Measurements from ENCODE around the gene INTS7.

DNA sequence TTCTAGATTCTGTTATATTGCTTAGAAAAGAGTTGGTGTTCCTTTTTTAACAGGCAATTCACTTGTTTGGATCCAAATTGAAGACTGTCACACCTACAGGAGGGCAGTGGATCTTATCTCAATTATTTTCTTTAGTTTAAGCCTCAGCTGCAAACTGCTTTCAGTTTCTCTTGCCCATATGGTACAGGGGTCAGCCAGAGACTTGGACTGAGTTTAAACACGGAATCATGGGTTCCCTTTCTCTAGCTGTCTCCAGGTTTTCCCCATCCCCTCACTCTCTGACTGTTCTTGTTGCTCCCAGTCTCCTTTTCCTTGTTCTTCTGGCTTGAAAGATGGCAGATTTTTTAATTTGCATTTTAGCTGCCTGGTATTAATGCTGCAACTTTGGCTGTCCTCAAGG lies 18.6 kb upstream of the INTS7 start:
- TF ChIP-seq, protein P1, sequence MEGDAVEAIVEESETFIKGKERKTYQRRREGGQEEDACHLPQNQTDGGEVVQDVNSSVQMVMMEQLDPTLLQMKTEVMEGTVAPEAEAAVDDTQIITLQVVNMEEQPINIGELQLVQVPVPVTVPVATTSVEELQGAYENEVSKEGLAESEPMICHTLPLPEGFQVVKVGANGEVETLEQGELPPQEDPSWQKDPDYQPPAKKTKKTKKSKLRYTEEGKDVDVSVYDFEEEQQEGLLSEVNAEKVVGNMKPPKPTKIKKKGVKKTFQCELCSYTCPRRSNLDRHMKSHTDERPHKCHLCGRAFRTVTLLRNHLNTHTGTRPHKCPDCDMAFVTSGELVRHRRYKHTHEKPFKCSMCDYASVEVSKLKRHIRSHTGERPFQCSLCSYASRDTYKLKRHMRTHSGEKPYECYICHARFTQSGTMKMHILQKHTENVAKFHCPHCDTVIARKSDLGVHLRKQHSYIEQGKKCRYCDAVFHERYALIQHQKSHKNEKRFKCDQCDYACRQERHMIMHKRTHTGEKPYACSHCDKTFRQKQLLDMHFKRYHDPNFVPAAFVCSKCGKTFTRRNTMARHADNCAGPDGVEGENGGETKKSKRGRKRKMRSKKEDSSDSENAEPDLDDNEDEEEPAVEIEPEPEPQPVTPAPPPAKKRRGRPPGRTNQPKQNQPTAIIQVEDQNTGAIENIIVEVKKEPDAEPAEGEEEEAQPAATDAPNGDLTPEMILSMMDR (conservative IDR thresholded peaks at IDR 0.05; ENCODE audit: low read depth, low read length), result no peak
- no peak for TF ChIP-seq EZH2 (IDR thresholded peaks at IDR 0.05; ENCODE audit: borderline replicate concordance, low read depth, low read length, poor library complexity, severe bottlenecking)

Data from A673 (cell line).